Liver (tissue), 9 donors: ENCODE measurements around the gene MAP7D3. TPM values are rescaled to one million over a fixed set of nuclear protein-coding genes. Genes with fewer than 3 reads are reported as not detected.

Source experiments
- DNase-seq: peaks from one replicate; pipeline ENCODE4 v3.0.0-alpha.2; 2017; ENCODE audit warnings: low spot score
- H3K27ac ChIP-seq, 2 donors: one replicate each; pipeline ENCODE4 v1.7.0; 2013; ENCODE audit warnings: inconsistent platforms in 2 of 2, low read length in 2 of 2, control low read depth in 1 of 2, low read depth in 1 of 2, mild to moderate bottlenecking in 1 of 2
- H3K27me3 ChIP-seq, 4 donors: one replicate each; pipeline versions ENCODE4 v1.6.1 to v1.7.0; 2013; ENCODE audit warnings: low read length in 3 of 4, inconsistent platforms in 1 of 4, mild to moderate bottlenecking in 1 of 4, moderate library complexity in 1 of 4; ENCODE audit not compliant: control insufficient read depth in 4 of 4, insufficient read depth in 4 of 4
- H3K36me3 ChIP-seq, 4 donors: one replicate each; pipeline versions ENCODE4 v1.6.1 to v1.7.0; 2013; ENCODE audit warnings: low read length in 3 of 4, mild to moderate bottlenecking in 3 of 4, low read depth in 1 of 4, moderate library complexity in 1 of 4; ENCODE audit not compliant: control insufficient read depth in 4 of 4, insufficient read depth in 3 of 4
- H3K4me1 ChIP-seq, 4 donors: one replicate each; pipeline versions ENCODE4 v1.6.1 to v1.7.0; 2013; ENCODE audit warnings: low read length in 3 of 4, mild to moderate bottlenecking in 3 of 4, moderate library complexity in 1 of 4; ENCODE audit not compliant: control insufficient read depth in 4 of 4, insufficient read depth in 4 of 4
- H3K4me3 ChIP-seq, 3 donors: one replicate each; pipeline versions ENCODE4 v1.6.1 to v1.7.0; 2013; ENCODE audit warnings: low read length in 3 of 3, control low read depth in 1 of 3, low read depth in 1 of 3, mild to moderate bottlenecking in 1 of 3
- H3K9ac ChIP-seq, 2 donors: one replicate each; pipeline ENCODE4 v1.7.0; 2013; ENCODE audit warnings: low read length in 2 of 2, mild to moderate bottlenecking in 2 of 2, moderate library complexity in 2 of 2, control low read depth in 1 of 2, low read depth in 1 of 2
- H3K9me3 ChIP-seq, 4 donors: one replicate each; pipeline versions ENCODE4 v1.6.1 to v1.7.0; 2013; ENCODE audit warnings: low read length in 3 of 4; ENCODE audit not compliant: control insufficient read depth in 4 of 4
- GABPA ChIP-seq, 2 donors: IDR thresholded peaks in 1 of 2; conservative IDR thresholded peaks in 1 of 2; 2 replicates each; pipeline ENCODE4 v1.6.1; 2016; ENCODE audit warnings: antibody characterized with exemption in 2 of 2, mild to moderate bottlenecking in 1 of 2, moderate library complexity in 1 of 2
- RAD21 ChIP-seq, 2 donors: IDR thresholded peaks; 2 replicates each; pipeline ENCODE4 v1.6.1; 2016; ENCODE audit warnings: antibody characterized with exemption in 2 of 2, mild to moderate bottlenecking in 2 of 2
- TAF1 ChIP-seq: conservative IDR thresholded peaks from 2 replicates; pipeline ENCODE4 v1.6.1; 2016; ENCODE audit warnings: antibody characterized with exemption, mild to moderate bottlenecking
- YY1 ChIP-seq: IDR thresholded peaks from 2 replicates; pipeline ENCODE4 v1.6.1; 2016; ENCODE audit warnings: antibody characterized with exemption, mild to moderate bottlenecking
- WGBS: extraction: QIAGEN DNeasy Blood & Tissue Kit; methylation state at CpG from one replicate; pipeline ENCODE4 v1.1.7; 2013; 5-methylcytosine and 5-hydroxymethylcytosine counted together
- polyA plus RNA-seq, 2 donors: library from polyadenylated mRNA; stranded (reverse) in 1 of 2; unstranded in 1 of 2; fragments of 200-250 nt in 1 of 2; fragments of >200 nt in 1 of 2; fragmentation: Nextera tagmentation in 1 of 2; extraction: Ambion mirVana in 1 of 2; gene quantifications; one replicate each; pipeline versions ENCODE4 v1.2.1 to v1.2.3, GENCODE V29; 2013 to 2015
- total RNA-seq, 2 donors: library from RNA; depleted of rRNA; stranded (reverse); fragments of >200 nt; gene quantifications; one replicate each; pipeline ENCODE4 v1.2.3, GENCODE V29; 2014
- TF ChIP-seq, protein P1 (sequence below): IDR thresholded peaks from 2 replicates; pipeline ENCODE4 v1.6.1; 2016; ENCODE audit warnings: antibody characterized with exemption
- donor health status: healthy.
- donor health status: healthy.
- donor health status: healthy.
- donor health status: healthy.
- donor health status: healthy.

MAP7D3 gene
- total and polyA plus RNA-seq, 4 donors: 1.6 to 4.4 (median 3.1) TPM

GRCh38 chrX:136163689-136164088, 87.5 kb downstream of the MAP7D3 start:
- no peak for DNase-seq
- Histone ChIP-seq H3K4me1 (peaks cover 0 to 11% (median 8%) of the 10 kb centered on the region in 4 donors), H3K36me3 (no peaks in the 10 kb centered on the region), H3K27ac (no peak overlapping the region), H3K4me3 (no peak overlapping the region), H3K27me3 (no peaks in the 10 kb centered on the region), H3K9ac (no peak overlapping the region), H3K9me3 (no peaks in the 10 kb centered on the region)
- TF ChIP-seq RAD21 (IDR thresholded peaks at IDR 0.05) (no peak), TAF1 (no peak), YY1 (no peak), GABPA (IDR thresholded peaks at IDR 0.05 in 1 of 2, conservative IDR thresholded peaks at IDR 0.05 in 1 of 2) (no peak)
- TF ChIP-seq, protein P1, sequence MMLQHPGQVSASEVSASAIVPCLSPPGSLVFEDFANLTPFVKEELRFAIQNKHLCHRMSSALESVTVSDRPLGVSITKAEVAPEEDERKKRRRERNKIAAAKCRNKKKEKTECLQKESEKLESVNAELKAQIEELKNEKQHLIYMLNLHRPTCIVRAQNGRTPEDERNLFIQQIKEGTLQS: no peak
- WGBS: 90% methylated on average over 1 of the region's 1 CpG

Other genes with a start within 250 kb of the MAP7D3 start
- gene FHL1, start 103.9 kb downstream of the MAP7D3 start, total RNA-seq: 10 to 100 TPM in 1 of 2 donors, 1 to 10 TPM in 1; 8.8 to 18.7 TPM
- 10 to 100 TPM; 11.3 to 20.2 TPM for gene FHL1, start 103.9 kb downstream of the MAP7D3 start, polyA plus RNA-seq
- gene ADGRG4, start 49.6 kb upstream of the MAP7D3 start, total RNA-seq: not detected
- under 1 TPM in 1 of 2 donors, not detected in 1; under 0.01 TPM for gene ADGRG4, start 49.6 kb upstream of the MAP7D3 start, polyA plus RNA-seq
- gene BRS3, start 236.5 kb upstream of the MAP7D3 start, total RNA-seq: not detected
- gene BRS3, start 236.5 kb upstream of the MAP7D3 start, polyA plus RNA-seq: not detected
- 10 to 100 TPM; 14.9 to 35.7 TPM for gene HTATSF1, start 246.2 kb upstream of the MAP7D3 start, total RNA-seq
- gene HTATSF1, start 246.2 kb upstream of the MAP7D3 start, polyA plus RNA-seq: 10 to 100 TPM; 12.5 to 13.3 TPM